PFSK-1 (cell line): ENCODE results near the gene NCOA7.

Experiments
- POLR2AphosphoS5 ChIP-seq: IDR thresholded peaks from 2 replicates; pipeline ENCODE4 v1.6.1; 2012; ENCODE audit warnings: low read depth, mild to moderate bottlenecking, control low read depth, low read length, moderate library complexity
- TAF1 ChIP-seq: IDR thresholded peaks from 2 replicates; pipeline ENCODE4 v1.6.1; 2012; ENCODE audit warnings: low read length, control low read depth, borderline replicate concordance; ENCODE audit not compliant: insufficient read depth

DNA sequence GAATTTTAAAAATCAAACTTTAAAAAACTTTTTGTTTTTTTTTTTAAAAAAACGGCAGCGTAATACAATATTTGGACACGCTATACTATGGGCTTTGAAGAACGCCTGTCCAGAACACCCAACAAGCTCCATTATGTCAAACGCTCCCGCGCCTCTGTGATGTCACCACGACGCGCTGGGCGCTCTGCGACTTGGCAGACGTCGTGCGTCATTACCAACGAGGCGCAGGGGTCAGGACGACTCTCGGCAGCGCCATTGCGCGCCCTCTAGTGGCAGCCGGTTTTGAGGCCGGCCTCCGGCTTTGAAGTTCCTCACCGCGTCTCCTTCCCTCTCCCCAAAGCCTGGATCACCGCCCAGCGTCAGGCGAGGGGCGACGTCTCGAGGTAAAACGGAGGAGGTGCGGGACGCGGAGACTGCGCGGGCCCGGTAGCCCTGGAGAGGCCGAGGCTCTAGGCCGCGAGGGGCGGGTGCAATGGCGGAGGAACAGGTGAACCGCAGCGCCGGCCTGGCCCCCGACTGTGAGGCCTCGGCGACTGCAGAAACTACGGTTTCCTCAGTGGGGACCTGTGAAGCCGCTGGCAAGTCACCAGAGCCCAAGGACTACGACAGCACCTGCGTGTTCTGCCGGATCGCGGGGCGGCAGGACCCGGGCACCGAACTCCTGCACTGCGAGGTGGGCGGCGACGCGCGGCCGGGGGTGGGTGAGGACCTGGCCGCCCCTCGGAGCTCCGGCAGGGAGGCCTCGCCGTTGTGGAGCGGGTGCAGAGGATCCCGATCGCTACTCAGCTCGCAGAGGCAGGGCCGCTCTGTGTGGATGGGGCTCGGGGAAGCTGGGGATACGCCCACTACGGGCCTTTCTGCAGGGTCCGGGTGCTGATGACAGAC is 166.0 kb downstream of the NCOA7 start, which contains the start of gene HINT3:
- TF ChIP-seq TAF1 (peak; percentile 94), POLR2AphosphoS5 (peak; percentile 94)
